Measurements from ENCODE around the gene CEP250.
"Not testable (repeated sequence)": the region's sequence is repeated elsewhere in the genome, so short reads cannot be mapped to it uniquely, and the experiment has no call there.

CEP250 gene

DNA sequence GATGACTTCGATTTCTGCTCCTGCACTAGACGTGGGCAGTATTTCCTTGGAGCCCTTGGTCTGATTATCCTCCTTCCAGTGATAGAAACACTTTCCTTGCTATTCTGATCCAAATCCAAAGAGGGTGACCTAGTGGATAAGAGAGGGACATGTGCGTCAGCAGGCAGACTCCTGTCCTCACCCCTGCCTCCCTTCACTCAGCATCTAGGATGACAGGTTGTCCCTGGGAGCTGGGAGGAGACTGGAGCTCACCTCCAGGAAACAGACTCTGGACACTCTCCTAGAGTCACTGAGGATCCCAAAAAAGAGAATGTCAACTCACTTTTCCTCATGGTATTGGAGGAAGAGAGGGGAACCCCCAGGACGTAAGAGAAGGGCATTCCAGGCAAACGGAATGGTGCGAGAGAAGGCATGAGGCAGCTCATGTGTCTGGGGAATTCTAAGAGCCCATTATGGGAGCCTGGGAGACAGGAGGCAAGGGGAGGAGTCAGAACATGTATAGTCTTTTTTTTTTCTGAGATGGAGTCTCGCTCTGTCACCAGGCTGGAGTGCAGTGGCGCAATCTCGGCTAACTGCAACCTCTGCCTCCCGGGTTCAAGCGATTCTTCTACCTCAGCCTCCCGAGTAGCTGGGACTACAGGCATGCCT is 71.8 kb downstream of the CEP250 start:
- FAIRE-seq, result no peak

DNA sequence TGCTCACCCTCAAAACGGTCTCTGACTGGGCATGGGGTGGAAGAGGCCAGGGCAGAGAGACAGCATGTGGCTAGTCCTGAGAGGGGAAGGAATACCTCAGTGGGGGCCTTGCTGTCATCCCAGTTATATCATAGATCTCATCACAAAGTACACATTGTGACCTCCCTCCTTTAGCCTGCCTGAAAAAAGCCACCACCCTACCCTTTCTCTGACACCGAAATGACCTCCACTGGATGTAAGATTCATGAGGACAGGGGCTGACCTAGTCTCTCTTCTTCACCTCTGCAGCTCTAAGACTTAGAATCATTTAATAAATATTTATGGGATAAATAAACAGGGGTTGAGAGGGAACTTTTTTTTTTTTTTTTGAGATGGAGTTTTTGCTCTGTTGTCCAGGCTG is 74.2 kb downstream of the CEP250 start, which contains the start of gene C20orf173:
Gene C20orf173, minus strand, starts transcription at position 101 of the 400 bp plus-strand sequence. CDS start 279 bp downstream, outside the sequence.
- FAIRE-seq, result no peak

DNA sequence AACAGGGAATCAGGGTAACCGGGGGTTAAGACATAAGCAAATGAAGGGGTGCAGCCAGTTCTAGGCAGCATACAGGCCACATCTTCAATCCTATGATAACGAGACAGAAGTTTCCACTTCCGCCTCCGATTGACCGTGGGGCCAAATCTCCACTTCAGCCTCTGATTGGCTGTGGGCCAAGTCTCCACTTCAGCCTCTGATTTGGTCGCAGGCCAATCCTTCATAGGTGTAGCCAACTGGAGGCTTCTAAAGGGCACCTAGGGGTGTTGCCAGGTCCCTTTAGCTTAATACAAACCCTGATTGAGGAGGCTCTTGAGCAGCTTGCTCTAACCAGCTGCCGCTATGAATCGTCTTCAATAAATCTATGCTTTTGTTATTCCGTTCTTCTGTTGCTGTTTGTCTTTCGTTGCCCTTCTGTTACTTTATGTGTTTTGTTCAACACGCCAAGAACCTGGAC is 84.4 kb downstream of the CEP250 start:
- FAIRE-seq, result no peak

DNA sequence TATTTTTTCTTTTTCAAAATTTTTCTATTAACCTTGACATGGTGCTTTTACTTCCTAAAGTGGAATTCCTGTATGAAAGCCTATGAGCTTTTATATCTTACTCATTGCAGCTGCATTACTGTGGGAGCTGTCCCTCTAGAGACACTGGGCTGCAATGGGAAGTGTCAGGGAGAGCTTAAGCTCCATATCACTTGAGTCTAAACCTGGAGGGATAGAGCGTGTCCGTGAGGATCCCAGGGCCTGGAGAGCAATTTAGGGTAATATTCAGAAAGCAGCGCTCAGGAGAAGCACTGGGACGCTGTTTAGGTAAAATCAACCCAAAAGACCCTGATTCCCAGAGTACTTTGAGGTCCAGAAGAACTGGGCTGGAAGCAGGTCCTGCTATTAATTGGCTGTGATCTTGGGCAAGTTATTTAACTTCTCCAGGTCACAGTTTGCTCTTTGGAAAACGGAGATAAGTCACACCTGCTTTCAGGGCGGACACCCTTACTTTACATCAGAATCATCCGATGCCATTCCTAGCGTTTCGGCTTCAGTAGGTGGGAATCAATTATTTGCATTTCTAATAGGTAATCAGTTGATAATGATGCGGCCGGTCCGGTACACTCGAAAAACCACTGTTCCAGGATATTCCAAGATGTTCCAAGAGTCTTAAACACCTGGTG is 85.9 kb downstream of the CEP250 start:
- FAIRE-seq, result no peak

DNA sequence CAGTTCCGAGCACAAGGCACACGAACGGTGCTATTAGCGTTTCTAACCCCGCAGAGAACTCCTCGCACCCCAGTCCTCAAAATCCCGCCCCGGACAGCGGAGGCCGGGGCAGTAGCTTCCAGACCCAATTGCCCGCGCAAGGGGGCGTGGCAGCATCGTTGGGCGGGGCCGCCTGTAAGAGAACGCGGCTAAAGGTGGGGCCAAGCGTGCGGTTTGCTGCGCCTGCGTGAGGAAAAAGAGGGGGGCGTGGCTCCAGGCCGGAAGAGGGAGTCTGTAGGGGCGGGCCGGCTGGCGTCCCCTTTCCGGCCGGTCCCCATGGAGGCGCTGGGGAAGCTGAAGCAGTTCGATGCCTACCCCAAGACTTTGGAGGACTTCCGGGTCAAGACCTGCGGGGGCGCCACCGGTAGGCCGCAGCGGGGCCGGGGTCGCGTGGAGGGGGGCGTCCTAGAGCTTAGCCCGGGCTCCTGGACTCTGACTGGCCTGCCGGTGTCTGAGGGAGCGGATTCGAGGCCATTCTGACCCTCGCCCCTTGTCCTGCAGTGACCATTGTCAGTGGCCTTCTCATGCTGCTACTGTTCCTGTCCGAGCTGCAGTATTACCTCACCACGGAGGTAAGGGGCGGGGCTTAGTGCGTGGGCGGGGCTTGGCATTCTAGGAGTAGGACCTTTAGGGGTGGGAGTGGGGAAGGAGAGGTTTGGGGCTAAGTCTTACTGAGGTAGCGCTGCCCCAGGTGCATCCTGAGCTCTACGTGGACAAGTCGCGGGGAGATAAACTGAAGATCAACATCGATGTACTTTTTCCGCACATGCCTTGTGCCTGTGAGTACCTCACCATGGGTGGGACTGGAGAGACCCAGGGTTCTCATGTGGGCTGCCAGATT is 86.6 kb downstream of the CEP250 start, which contains the start of gene ERGIC3:
Gene ERGIC3, plus strand, starts transcription at position 296 of the 880 bp plus-strand sequence. Its CDS starts 20 bp downstream, at position 316.
- no peak for FAIRE-seq

DNA sequence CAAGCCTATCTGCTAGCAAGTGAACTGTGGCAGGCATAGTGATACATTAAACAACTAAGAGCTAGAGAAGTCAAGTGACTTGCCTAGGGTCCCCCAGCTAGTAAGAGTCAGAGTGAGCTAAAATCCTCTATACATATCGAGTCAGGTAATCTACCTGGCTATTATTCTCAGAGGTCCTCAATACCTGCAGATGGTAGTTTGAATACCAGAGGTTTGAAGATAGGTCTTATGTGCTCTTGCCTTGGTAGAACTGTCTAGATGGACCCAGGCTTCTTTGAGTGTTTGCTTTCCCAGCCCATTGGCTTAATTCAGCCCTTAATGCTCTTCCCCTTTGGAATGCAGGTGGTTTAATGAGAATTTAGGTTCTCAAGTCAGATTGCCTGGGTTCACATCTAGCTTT is 87.6 kb downstream of the CEP250 start:
- no peak for FAIRE-seq

DNA sequence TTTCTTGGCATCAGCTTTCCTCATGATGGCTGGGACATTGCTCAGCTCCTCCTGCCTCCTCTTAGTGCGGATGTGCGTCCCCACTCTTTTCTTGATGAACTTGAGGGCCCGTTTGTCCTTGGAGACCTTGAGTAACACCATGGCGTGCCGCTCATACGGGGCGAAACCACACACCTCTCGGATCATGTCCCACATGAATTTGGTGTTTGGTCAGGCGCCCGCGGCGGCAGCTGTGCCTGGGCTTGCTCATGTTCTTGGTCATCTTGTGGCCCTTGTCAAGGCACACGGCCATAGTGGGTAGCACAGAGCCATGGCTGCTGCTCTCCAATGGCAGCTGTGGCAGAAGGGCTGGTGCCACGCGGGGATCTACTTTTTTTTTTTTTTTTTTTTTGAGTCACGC is 89.0 kb downstream of the CEP250 start:
- FAIRE-seq, result no peak

DNA sequence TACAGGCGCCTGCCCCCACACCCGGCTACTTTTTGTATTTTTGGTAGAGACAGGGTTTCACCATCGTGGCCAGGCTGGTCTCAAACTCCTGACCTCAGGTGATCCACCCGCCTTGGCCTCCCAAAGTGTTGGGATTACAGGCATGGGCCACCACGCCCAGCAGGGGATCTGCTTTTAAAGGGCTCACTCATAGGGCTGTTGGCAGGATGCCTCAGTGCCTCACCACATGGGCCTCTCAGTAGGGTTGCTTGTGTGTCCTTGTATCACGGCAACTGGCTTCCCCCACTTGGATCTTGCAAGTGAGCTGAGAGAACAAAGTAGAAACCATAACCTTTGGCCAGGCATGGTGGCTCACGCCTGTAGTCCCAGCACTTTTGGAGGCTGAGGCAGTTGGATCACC is 89.5 kb downstream of the CEP250 start:
- FAIRE-seq, result not testable (repeated sequence)

DNA sequence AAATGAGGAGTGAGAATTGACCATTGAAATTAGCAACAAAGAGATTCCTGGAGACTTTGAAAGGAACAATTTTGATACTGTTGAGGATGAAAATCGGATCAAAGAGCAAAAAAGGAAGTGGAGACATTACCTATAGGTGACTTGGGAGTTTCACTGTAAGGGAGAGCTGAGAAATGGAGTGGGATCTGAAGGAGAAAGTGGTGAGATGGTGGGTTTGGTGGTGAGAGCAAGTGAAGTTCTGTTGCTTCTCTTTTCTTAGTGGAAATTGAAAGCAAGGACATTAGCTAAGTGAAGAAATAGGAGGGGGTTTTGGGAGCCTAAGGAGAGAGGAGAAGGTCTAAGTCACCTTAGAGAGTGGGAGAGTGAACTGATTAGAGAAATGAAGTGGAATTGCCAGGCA is 90.7 kb downstream of the CEP250 start:
- no peak for FAIRE-seq

DNA sequence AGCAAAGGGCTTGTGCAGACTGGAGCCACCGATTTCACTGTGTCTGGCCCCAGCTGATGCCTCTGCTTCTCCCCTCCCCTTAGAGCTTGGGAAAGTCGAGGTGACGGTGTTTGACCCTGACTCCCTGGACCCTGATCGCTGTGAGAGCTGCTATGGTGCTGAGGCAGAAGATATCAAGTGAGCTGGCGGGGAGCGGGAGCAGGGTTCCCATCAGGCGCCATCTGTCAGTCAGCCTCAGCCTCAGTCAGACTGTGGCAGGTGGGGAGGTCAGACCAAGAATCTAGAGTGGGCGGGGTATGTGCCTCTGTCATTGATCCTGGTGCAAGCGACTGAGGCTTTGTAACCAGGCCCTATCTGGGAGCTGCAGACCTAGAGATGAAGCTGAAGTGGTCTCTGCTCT is 91.9 kb downstream of the CEP250 start:
- FAIRE-seq, result no peak

DNA sequence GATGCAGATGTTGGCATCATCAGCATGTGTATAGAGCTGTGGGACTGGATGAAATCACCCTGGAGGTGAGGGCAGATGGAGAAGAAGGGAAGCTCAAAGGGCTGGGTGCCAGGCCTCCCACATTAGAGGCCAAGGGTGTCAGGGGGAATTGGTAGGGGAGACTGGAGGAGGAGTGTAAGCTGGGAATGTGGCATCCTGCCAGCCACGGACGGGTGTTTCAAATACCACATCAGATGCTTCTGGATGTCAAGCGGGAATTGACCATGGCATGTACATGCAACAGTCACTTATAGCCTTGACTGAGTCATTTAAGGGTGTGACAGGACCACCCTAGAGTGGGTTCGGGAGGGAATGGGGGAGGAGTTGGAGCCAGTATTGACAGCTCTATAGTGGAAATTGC is 96.1 kb downstream of the CEP250 start:
- FAIRE-seq, result no peak

DNA sequence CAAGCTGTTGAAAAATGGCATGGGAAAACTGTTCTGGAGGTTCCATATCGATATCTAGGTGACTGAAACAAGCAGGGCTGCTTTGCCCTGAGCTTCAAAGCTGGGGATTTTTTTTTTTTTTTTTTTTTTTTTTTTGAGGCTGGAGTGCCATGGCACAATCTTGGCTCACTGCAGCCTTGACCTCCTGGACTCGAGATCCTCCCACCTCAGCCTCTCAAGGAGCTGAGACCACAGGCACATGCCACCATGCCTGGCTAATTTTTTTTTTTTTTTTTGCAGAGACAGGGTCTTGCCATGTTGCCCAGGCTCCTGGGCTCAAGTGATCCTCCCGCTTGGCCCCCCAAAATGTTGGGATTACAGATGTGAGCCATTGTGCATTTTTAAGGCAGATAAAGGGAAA is 97.5 kb downstream of the CEP250 start:
- FAIRE-seq, result no peak

DNA sequence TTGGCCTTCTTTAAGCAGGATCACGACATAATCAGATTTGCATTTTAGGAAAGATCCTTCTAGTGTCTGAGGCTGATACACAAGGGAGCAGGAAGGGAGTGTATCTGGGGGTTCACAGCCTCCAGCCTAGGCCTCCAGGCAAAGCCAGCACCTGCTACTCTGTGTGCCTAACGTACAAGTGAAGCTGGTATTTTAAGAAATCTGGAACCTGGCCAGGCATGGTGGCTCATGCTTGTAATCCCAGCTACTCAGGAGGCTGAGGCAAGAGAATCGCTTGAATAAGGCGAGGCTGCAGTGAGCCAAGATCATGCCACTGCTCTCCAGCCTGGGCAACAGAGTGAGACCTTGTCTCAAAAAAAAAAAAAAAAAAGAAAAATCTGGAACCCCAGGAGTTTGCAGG is 100.1 kb downstream of the CEP250 start:
- FAIRE-seq, result not testable (repeated sequence)

DNA sequence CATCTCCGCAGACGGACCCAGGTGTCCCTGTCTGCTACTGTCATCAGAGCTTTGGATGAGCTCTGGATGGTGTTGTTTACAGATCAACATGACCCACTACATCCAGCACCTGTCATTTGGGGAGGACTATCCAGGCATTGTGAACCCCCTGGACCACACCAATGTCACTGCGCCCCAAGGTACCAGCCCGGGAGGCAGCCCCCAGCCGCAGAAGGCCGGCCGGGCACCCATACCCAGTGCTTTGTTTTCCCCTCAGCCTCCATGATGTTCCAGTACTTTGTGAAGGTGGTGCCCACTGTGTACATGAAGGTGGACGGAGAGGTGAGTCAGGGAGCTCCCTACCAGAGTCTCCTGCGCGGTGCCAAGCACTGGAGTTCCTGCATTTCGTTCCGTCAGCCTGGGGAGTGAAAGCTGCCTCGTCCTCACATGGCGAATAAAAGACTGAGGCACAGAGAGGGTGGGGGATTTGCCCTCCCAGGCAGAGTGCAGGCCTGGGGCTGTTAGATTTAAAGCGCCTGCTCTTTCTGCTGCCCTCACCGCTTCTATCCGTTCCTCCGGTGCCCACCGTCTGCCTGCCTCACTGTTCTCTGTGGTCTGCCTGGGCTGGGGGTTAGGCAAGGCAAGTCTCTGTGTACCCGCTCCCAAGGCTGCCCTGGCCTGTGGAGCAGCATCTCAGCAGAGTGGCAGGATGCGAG is 100.7 kb downstream of the CEP250 start:
- FAIRE-seq, result no peak

DNA sequence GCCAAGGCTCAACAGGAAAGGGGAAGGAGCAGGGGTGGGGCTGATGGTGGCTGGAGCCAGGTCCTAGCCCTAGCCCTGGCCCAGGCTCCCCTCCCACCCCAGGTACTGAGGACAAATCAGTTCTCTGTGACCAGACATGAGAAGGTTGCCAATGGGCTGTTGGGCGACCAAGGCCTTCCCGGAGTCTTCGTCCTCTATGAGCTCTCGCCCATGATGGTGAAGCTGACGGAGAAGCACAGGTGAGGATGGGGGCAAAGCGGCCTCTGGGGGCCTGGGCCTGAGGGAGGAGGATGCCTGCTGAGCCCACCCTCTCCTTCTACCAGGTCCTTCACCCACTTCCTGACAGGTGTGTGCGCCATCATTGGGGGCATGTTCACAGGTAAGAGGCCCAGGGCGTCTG is 101.5 kb downstream of the CEP250 start:
- FAIRE-seq, result no peak

DNA sequence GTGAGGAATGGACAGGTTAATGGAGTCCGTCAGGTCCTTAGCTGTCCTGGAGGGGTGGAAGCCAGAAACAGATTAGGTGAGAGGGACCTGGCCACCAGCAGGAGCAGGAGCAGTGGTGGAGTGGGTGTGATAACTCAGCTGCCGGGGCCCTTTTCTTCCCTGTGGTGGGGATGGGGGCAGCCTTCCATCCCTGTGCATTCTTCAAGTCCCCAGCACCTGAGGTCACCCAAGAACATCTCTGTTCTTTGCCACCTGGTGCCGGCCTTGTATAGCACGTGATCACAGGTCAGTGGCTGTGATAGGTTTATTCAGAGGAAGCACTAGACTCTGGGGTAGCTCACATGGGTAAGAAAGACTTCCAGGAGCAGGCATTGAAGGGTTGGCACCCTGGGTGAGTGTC is 103.1 kb downstream of the CEP250 start:
- FAIRE-seq, result no peak

DNA sequence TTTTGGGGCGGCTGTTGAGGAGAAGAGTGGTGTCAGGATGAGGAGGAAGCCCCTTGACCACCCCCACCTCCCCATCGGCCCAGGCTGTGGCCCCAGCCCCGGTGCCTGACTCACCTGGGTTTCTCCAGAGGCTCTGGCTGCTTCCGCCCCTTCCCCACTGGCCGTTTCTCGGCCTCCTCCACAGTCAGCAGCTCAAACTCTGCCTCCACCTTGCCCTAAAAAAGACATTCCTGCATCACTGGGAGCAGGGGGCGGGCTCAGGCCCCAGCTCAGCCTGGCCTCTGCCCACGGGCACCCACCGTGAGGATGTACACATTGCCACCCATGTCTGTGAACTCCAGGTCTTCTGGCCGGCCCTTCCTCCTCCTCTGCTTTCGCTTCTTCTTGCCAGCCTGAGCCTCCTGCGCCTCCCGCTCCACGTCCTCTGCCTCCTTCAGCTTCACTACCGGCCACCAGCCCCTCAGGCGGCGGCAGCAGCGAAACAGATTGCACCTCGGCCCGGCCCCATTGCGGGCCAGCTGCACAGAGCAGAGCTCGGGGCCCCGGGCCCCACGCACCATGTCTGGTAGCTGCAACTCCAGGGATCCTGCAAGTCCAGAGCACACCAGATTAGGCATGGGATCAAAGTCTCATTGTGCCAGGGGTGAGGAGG is 103.8 kb downstream of the CEP250 start:
- no peak for FAIRE-seq

DNA sequence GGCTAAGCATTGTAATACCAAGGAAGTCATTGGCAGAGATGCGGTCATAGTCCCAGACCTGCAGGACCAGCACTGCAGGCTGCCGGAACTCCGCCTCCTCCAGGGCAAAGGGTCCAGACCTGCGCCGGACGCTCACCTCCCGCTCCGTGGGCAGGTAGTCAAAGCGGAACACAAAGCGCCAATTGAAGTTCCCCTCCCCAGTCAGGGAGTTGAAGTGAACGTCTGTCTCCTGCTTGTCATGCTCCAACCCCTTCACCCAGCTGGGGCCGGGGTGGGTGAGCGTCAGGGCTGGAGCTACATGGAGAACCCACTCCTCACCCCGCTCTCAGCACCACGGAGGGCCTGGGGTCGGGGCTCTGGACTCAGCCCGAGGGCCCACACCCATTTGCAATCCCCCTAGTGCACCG is 104.7 kb downstream of the CEP250 start:
- FAIRE-seq, result no peak

DNA sequence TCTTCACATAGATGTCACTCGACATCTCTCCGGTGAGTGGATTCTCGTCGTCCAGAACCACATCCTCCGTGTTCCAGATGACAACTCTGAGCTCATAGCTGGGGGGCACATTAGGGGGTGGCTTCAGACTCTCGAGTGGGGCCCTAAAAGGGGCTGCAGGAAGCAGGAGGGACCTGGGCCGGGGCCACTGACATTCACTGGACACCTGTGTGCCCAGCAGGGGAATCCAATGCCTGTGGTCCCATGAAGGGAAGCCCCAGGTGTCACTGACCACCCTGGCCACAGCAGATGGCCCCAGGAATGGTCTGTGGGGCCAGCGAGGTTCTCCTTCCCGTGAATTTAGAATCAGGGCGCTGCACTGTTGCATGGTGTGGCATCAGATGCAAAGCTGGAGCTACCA is 105.1 kb downstream of the CEP250 start:
- no peak for FAIRE-seq

DNA sequence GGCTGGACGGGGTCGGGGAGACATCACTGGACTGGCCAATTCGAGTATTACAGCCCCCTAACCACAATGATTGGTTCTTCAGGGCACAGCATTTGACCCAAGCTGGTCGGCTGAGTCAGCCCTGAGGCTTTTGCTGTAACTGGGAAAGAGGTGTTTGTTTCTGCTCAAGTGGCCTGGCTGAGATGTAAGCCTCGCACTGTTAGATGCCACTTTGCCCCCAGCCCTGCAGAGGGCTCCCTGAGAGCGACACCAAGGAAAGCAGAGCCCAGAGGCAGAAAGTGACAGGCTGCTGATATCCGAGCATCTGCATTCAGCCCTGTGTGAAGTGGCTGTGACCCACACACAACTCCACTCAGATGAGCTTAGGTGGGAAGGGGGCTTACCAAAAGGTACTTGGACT is 105.9 kb downstream of the CEP250 start:
- no peak for FAIRE-seq

DNA sequence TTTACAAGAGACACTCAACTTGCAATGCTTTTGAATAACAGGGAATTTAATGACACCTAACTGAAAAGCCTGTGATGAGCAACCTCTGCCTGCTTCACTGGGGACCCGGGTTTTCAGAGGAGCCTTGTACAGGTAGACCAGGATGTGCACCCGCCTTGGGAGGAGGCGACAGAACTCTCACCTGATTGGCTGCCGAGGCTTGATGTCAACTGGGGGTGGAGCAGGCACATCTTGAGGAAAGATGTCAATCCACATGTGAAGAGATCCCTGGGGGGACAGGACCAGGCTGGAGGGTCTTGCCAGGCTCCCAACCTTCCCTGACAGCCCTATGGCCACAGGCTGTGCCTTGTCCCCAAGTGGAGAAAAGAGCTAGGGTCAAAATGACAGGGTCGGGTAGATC is 106.3 kb downstream of the CEP250 start:
- no peak for FAIRE-seq

DNA sequence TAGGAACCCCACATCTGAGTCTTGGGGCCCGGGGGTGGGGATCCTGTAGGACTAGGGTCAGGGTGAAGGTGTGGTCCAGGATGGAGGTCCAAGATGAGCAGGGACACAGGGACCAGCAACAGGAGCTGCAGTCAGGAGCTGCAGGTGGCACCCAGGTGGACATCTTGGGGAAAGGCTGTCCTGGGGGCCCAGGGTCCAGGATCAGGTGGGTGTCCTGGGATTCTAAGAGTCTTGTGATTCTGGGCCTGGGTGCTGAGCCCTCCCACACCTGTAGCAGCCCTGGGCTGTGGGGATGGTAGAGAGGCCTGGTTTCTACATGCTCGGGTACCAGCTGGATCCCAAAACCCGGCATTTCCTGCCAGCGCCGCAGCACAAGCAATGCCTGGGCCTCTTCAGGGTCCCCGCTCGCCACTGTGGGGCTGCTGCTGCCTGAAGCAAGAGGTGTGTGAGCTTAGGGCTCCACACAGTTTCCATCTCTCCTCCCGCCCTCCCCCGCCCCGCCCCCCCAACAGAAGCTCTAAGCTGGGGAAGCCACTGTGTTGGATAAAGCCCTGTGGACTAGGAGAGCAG is 107.2 kb downstream of the CEP250 start:
- FAIRE-seq, result no peak
